ENCODE measurements around the gene OR10A4.
"Not testable (repeated sequence)": the region's sequence is repeated elsewhere in the genome, so short reads cannot be mapped to it uniquely, and the experiment has no call there.

Gene OR10A4

DNA sequence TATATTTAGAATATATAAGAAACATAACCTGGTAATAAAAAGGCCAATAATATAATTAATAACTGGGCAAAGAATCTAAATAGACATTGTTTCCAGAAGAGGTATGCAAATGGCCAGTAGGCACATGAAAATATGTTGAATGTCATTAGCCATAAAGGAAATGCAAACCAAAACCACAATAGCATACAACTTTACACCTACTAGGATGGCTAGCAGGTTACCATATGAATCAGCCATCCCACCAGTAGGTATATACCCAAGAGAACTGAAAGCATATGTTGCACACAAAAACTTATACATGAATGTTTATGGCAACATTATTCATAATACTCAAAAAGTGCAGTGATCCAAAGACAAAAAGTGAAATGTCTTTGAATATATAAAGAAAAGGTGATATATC is 18.6 kb downstream of the OR10A4 start:
- DNase-seq (ENCODE audit: low read depth in 2 of 3, low spot score in 2 of 3) = no peak

DNA sequence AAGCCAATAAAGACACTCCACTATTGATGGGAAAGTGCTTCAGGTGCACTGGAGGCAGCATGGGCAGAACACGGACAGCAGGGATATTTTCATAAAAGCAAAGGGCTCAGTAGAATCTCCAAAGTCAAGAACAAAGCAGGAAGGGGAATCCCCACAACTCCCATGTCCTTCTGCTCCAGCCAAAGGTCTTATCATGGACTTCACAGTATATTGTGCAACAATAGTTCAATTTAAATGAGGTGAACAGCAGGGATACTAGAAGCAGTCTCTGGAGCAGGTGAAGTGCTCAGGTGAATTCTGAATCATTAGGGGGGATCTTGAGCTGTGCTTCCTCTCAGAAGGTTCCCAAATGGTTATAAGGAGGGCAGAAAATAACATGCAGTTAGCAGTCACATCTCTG is 22.5 kb downstream of the OR10A4 start:
- no peak for DNase-seq (ENCODE audit: low read depth in 2 of 3, low spot score in 2 of 3)

DNA sequence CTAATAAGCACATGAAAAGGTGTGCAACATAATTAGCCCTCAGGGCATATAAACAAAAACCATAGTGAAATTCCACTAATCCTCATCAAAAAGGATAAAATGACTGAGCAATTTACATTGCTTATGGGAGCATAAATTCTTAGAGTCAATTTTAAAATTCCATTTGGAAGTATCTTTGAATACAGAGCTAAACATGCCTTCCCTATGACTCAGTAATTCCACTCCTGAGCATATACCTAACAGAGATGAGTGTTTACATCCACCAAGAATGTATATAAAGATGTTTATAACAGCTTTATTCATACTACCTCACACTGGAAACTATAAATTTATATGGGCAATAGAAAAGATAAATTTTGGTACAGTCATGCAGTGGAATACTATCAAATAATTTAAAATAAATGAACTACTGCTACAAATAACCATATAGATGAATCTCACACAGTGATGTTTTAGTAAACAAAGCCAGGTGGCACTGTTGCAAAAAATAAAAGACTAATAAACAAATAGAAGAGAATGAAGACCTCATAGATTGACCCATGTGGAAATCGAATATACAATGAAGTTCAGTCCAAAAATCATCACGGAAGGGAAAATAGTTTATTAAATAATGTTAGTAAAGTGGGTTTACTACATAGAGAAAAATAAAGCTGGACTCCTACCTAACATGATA is 24.0 kb downstream of the OR10A4 start:
- DNase-seq (ENCODE audit: low read depth in 2 of 3, low spot score in 2 of 3) = no peak

DNA sequence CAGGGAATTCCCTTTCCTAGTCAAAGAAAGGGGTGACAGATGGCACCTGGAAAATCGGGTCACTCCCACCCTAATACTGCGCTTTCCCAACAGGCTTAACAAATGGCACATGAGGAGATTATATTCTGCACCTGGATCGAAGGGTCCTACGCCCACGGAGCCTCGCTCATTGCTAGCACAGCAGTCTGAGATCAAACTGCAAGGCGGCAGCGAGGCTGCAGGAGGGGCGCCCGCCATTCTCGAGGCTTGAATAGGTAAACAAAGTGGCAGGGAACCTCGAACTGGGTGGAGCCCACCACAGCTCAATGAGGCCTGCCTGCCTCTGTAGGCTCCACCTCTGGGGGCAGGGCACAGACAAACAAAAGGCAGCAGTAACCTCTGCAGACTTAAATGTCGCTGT is 28.4 kb downstream of the OR10A4 start:
- not testable (repeated sequence) for DNase-seq (ENCODE audit: low read depth in 2 of 3, low spot score in 2 of 3)

DNA sequence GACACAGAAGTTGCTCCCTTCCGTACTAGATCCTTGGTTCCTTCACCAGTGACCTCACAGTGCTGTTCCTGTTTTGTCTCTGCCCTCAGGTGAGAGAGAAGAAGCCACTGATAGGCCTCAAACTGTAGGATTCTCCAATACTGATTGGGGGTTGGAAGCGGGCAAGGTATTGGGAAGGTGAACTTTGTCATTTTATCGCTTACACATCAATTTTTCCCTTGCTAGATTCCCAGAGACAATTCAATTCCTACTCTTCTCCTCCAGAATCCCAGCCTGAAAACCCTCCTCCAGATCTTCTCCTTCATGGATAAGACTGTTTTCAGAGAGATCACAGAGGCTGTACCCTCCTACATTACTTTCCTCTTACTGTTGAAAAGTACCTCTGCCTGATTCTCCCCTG is 35.0 kb downstream of the OR10A4 start:
- no peak for DNase-seq (ENCODE audit: low read depth in 2 of 3, low spot score in 2 of 3)

DNA sequence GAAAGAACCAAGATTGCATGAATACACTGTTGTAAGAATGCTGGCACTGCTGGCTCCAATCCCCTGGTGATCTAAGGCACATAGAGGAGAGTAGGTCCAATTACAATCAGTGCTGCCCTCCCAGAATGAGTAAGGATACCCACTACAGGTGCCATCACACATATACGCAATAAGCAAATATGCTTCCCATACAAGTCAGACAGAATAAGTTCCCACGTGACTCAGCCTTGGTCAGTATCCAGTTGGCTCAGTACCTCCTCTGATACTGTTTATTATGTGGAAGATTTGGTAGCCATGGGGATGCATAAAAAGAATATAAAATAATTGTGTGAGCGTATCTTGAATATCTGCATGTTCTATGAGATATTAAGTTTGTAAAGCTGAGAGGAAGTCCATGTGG is 35.5 kb downstream of the OR10A4 start:
- no peak for DNase-seq (ENCODE audit: low read depth in 2 of 3, low spot score in 2 of 3)

DNA sequence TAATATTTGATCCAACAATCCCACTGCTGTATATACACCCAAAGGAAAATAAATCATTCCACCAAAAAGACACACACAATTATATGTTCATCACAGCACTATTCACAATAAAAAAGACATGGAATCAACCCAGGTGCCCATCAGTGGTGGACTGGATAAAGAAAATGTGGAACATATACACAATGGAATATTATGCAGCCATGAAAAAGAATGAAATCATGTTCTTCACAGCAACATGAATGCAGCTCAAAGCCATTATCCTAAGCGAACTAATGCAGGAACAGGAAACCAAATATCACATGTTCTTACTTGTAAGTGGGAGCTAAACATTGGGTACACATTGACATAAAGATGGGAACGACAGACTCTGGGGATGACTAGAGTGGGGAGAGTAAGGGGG is 43.3 kb downstream of the OR10A4 start:
- DNase-seq (ENCODE audit: low read depth in 2 of 3, low spot score in 2 of 3) = no peak

DNA sequence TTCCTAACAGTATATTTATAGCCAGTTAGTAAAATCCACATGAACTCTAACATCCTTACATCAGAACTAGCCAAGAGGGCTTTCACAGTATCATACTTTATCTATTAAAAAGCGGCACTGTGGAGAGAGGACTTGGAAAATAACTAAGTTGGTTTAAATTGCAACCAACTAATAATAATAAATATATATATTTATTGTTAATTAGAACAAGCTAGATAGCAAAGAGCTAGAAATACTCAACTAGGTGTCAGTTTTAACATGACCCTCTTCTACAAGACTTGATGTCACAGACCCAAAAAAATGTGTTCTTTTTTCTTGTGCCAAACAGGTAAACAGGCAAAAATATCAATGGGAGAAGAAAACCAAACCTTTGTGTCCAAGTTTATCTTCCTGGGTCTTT is 44.3 kb downstream of the OR10A4 start, which contains the start of gene OR2D3:
Gene OR2D3 (plus strand): TSS at position 301 of the 400 bp plus-strand sequence. CDS start 0 bp downstream, at position 301.
- DNase-seq (ENCODE audit: low read depth in 2 of 3, low spot score in 2 of 3) = no peak

DNA sequence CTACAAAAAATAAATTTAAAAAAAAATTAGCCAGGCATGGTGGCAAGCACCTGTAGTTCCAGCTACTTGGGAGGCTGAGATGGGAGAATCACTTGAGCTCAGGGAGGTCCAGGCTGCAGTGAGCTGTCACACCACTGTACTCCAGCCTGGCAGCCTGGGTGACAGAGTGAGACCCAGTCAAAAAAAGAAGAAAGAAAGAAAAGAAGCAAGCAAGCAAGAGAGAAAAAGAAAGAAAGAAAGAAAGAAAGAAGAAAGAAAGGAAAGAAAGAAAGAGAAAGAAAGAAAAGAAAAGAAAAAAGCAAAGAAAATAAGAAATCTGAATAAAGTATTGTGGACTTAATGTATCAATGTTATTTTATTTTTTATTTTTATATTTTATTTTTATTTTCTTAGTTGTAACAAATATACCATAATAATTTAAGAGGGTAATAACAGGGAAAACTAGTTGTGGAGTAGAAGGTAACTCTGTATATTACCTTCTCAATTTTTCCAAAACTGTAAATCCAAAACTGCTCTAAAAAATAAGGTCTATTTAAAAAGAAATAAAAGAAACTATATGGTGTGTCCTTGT is 48.7 kb downstream of the OR10A4 start:
- no peak for DNase-seq (ENCODE audit: low read depth in 2 of 3, low spot score in 2 of 3)

DNA sequence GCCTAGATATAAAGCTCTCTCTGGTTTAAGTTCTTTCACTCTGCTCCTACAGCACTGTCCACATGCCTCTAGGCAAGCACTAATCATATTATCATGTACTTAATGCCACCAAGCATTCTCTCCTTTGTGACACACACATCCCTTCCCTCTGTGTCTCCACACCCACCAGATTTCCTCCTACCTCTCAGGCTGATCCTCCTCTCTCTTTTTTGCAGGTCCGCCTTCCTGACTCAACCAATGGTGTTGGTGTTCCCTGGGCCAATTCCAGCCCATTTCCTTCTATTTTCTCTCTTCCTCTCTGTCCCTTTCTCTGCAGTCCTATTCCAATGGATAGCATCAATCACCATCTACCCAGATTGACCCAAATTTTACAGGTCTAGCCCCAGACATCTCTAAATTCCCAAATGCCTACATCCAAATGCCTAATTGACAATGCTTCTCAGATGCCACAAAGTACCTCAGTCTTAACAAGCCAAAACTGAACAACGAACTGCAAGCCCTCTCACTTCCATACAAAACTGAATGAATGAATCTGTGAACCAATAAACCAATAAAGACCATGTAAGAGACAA is 49.3 kb downstream of the OR10A4 start:
- no peak for DNase-seq (ENCODE audit: low read depth in 2 of 3, low spot score in 2 of 3)

DNA sequence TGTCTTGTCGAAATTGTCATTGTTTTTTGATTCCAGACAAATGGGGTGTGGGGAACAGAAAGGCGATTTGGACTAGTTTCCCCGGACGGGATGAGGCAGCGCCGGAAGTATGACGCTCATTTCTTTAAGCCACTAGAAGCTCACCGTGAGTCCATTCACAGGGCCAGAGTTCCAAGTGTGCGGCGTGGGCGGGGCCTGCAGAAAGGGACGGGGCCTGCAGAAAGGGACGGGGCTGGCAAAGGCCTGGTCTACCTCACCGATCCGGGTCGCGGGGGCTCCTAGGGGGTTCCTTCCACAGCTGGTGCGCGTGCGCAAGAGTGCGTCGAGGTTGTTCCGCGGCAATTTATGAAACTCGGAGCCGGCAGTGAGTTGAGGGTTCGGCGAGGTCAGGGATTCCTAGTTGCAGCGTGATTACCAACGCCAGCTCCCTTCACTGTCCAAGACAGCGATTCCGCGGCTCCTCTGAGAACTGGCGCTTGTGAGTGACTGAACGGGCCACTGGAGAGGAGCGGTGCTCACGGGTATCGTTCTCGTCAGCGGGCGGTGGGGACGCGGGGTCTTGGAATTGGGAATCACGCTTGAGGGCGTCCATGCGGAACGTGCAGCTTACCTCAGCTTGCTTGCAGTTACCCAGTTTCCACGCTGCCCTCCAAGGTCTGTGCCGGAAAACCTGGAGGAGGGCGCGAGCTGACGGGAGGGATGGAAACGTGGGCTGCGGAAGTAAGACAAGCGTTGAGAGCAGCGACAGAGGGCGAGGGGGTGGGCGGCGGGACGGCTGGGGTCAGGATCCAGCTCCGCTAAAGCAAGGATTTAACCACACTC is 50.0 kb downstream of the OR10A4 start, which contains the start of gene ZNF215:
Gene ZNF215 (plus strand): TSS at position 219 of the 822 bp plus-strand sequence. CDS start 5,847 bp downstream, outside the sequence.
- DNase-seq (ENCODE audit: low read depth in 2 of 3, low spot score in 2 of 3) = peak in 2 of 3 experiments; percentile 19 to 30

DNA sequence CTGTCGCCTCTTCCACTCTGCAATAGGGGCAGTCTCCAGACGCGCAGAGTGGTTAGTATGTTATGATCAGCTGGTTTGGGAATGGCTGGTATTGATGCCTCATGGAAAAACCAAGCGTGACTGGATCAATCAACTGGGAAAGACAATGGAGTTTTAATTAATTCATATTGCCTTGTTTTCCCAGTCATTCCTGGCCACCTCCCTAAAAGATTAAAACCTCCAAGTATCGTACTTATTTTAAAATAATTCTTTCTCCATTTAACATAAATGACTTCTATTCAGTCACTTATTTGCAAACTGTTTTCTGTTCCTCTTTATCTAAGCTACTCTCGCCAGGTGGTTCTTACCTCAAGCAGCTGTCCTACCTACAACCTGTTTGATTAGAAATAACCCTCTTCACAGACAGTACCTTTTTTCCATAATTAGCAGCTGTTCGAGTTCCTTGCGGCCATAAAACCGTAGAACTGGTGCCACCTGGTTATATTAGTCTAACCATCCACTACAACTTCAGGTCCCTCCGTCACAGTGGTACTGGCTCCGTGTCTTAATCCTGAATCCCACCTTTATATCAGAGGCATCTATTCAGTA is 50.7 kb downstream of the OR10A4 start:
- DNase-seq (ENCODE audit: low read depth in 2 of 3, low spot score in 2 of 3) = no peak
